Stomach (tissue), 4 donors: Measurements from ENCODE around the gene PRKCA.

Source experiments
- POLR2A ChIP-seq, 4 donors: fragments of 450-650 bp; IDR thresholded peaks; one replicate each; pipeline ENCODE4 v1.6.1; 2016; ENCODE audit warnings: antibody characterized with exemption in 4 of 4, control low read depth in 2 of 4, mild to moderate bottlenecking in 1 of 4, moderate library complexity in 1 of 4
- TF ChIP-seq, protein P1 (sequence below), 7 experiments: fragments of 450-650 bp in 4 of 7; fragments of 200-600 bp in 3 of 7; sonication (generic) in 3 of 7; IDR thresholded peaks; one replicate each; pipeline ENCODE4 v1.5.1; 2016 to 2019; ENCODE audit warnings: antibody characterized with exemption in 7 of 7, control low read depth in 2 of 7, mild to moderate bottlenecking in 1 of 7

DNA sequence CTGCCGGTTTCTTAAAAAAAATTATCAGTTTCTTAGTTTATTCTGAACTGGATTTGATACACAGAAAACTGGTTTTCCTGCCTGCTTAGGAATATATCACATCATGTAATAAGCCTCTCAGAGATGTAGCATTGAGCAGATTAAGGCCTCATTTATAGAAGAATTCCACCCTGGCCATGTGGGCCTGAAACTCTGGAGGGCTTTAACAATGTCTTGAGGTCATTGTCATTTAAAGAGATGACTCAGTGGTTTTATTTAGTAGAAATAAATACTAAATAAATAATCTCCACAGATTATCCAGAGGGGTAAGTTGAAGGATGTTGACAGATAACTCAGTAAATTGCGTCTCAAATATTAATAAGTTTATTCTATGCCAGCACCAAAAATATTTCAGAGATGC, 56.9 kb downstream of the PRKCA start:
- TF ChIP-seq, protein P1, sequence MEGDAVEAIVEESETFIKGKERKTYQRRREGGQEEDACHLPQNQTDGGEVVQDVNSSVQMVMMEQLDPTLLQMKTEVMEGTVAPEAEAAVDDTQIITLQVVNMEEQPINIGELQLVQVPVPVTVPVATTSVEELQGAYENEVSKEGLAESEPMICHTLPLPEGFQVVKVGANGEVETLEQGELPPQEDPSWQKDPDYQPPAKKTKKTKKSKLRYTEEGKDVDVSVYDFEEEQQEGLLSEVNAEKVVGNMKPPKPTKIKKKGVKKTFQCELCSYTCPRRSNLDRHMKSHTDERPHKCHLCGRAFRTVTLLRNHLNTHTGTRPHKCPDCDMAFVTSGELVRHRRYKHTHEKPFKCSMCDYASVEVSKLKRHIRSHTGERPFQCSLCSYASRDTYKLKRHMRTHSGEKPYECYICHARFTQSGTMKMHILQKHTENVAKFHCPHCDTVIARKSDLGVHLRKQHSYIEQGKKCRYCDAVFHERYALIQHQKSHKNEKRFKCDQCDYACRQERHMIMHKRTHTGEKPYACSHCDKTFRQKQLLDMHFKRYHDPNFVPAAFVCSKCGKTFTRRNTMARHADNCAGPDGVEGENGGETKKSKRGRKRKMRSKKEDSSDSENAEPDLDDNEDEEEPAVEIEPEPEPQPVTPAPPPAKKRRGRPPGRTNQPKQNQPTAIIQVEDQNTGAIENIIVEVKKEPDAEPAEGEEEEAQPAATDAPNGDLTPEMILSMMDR (IDR thresholded peaks at IDR 0.05): no peak
- no peak for TF ChIP-seq POLR2A (IDR thresholded peaks at IDR 0.05)
